Thymus (tissue), 11 donors: ENCODE data around the gene LHX3. TPM values are rescaled to one million over a fixed set of nuclear protein-coding genes. Genes with fewer than 3 reads are reported as not detected.

Experiments used
- DNase-seq, 9 donors: peaks; one replicate each; pipeline ENCODE4 v3.0.0-alpha.2; 2013; ENCODE audit warnings: low spot score in 9 of 9, low read depth in 6 of 9, missing footprints in 1 of 9
- H3K27ac ChIP-seq, 2 donors: one replicate each; pipeline ENCODE4 v1.5.1; 2013; ENCODE audit warnings: control low read depth in 1 of 2, low read depth in 1 of 2, low read length in 1 of 2, mild to moderate bottlenecking in 1 of 2, moderate library complexity in 1 of 2
- H3K27me3 ChIP-seq, 2 donors: one replicate each; pipeline ENCODE4 v1.5.1; 2013; ENCODE audit warnings: low read length in 1 of 2; ENCODE audit not compliant: control insufficient read depth in 2 of 2, insufficient read depth in 1 of 2
- H3K36me3 ChIP-seq, 2 donors: one replicate each; pipeline ENCODE4 v1.5.1; 2013; ENCODE audit warnings: low read length in 1 of 2, mild to moderate bottlenecking in 1 of 2, moderate library complexity in 1 of 2; ENCODE audit not compliant: control insufficient read depth in 2 of 2, insufficient read depth in 2 of 2
- H3K4me1 ChIP-seq, 2 donors: one replicate each; pipeline ENCODE4 v1.5.1; 2013; ENCODE audit warnings: low read length in 2 of 2; ENCODE audit not compliant: control insufficient read depth in 2 of 2, insufficient read depth in 2 of 2
- H3K4me3 ChIP-seq, 2 donors: one replicate each; pipeline ENCODE4 v1.5.1; 2013; ENCODE audit warnings: low read length in 2 of 2, control low read depth in 1 of 2, mild to moderate bottlenecking in 1 of 2
- H3K9me3 ChIP-seq, 2 donors: one replicate each; pipeline ENCODE4 v1.5.1; 2013; ENCODE audit warnings: low read length in 1 of 2, mild to moderate bottlenecking in 1 of 2; ENCODE audit not compliant: control insufficient read depth in 2 of 2, insufficient read depth in 1 of 2
- WGBS: extraction: QIAGEN DNeasy Blood & Tissue Kit; methylation state at CpG from one replicate; pipeline ENCODE4 v1.1.7; 2013; 5-methylcytosine and 5-hydroxymethylcytosine counted together
- polyA plus RNA-seq: library from polyadenylated mRNA; stranded (reverse); fragments of 200-250 nt; gene quantifications from one replicate; pipeline ENCODE4 v1.2.3, GENCODE V29; 2013
- total RNA-seq: library from RNA; stranded (reverse); fragments of 120-200 nt; gene quantifications from one replicate; pipeline ENCODE4 v1.2.4, GENCODE V29; 2013
- donor health status: healthy.

Gene LHX3
- total and polyA plus RNA-seq, 2 donors = 0.09 to 0.23 TPM

GRCh38 chr9:136187683-136188586 lies 17.0 kb downstream of the LHX3 start:
- no peak overlapping the region for H3K27ac ChIP-seq
- no peaks in the 10 kb centered on the region for H3K4me1 ChIP-seq
- WGBS = 80% methylated on average over 25 of the region's 25 CpGs
- peaks cover 36 to 81% of the 10 kb centered on the region in 2 donors for H3K27me3 ChIP-seq
- no peak for DNase-seq
- no peaks in the 10 kb centered on the region for H3K36me3 ChIP-seq
- H3K4me3 ChIP-seq = no peak overlapping the region
- H3K9me3 ChIP-seq = no peaks in the 10 kb centered on the region

GRCh38 chr9:136187197-136187596 lies 17.7 kb downstream of the LHX3 start:
- Histone ChIP-seq H3K27me3 (peaks cover 29 to 79% of the 10 kb centered on the region in 2 donors), H3K9me3 (no peaks in the 10 kb centered on the region), H3K27ac (no peak overlapping the region), H3K4me1 (no peaks in the 10 kb centered on the region), H3K36me3 (no peaks in the 10 kb centered on the region), H3K4me3 (no peak overlapping the region)
- DNase-seq = no peak
- WGBS = 96% methylated on average over 18 of the region's 18 CpGs

DNA sequence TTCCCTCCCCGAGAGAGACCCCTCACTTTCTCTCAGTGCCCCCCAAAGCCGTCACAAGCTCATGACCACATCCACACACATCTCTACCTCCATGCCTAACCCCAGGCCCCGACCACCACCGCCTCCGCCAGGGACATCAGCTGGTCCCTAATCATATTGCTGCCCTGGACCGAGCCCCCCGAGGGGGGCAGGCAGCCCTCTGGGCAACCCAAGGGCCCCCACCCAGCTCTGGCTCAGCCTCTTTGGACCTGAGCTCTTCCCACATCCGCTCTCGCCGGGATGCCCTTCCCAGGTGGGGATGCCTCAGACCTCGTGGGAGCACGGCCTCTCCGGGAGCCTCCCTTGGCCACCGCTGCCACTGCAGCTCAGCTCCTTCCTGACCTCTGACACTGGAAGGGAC lies 18.5 kb downstream of the LHX3 start:
- H3K27me3 ChIP-seq = peaks cover 20 to 74% of the 10 kb centered on the region in 2 donors
- H3K9me3 ChIP-seq = no peaks in the 10 kb centered on the region
- no peak overlapping the region for H3K27ac ChIP-seq
- DNase-seq = no peak
- no peaks in the 10 kb centered on the region for H3K4me1 ChIP-seq
- no peak overlapping the region for H3K4me3 ChIP-seq
- 82% methylated on average over 14 of the region's 14 CpGs for WGBS
- H3K36me3 ChIP-seq = no peaks in the 10 kb centered on the region

- Histone ChIP-seq H3K36me3 (no peaks in the 10 kb centered on the region), H3K27ac (no peak overlapping the region), H3K4me1 (no peaks in the 10 kb centered on the region), H3K4me3 (no peak overlapping the region), H3K27me3 (peaks cover 14 to 68% of the 10 kb centered on the region in 2 donors), H3K9me3 (no peaks in the 10 kb centered on the region)
- DNase-seq = no peak
- 82% methylated on average over 32 of the region's 32 CpGs for WGBS
Measured at GRCh38 chr9:136185596-136186366, 19.1 kb downstream of the LHX3 start.

DNA sequence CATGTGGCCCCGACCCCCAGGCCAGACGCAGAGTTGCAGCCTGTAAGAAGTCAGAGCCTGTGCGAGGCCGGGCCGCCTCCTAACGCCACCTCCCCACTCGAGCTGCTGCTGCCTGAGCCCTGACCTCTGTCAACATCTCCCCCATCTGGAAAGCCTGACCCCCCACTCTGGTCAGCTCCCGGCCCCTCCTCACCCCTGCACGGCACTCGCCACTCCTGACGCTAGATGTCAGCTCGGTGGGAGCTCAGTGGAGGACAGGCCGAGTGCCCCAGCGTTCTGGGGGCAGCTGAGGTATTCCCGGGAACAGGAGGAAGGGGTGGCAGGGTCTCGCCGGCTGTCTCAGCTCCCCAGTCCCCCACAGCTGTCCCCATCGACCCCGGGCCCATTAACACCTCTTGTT lies 19.9 kb downstream of the LHX3 start:
- Histone ChIP-seq H3K36me3 (no peaks in the 10 kb centered on the region), H3K4me3 (no peak overlapping the region), H3K9me3 (no peaks in the 10 kb centered on the region), H3K4me1 (no peaks in the 10 kb centered on the region), H3K27me3 (peaks cover 9 to 64% of the 10 kb centered on the region in 2 donors), H3K27ac (no peak overlapping the region)
- DNase-seq = no peak
- 70% methylated on average over 19 of the region's 19 CpGs for WGBS

GRCh38 chr9:136182850-136183422 lies 22.0 kb downstream of the LHX3 start:
- Histone ChIP-seq H3K9me3 (no peaks in the 10 kb centered on the region), H3K36me3 (no peaks in the 10 kb centered on the region), H3K27me3 (peaks cover 2 to 62% of the 10 kb centered on the region in 2 donors), H3K27ac (no peak overlapping the region), H3K4me1 (no peaks in the 10 kb centered on the region), H3K4me3 (no peak overlapping the region)
- no peak for DNase-seq
- WGBS = 90% methylated on average over 18 of the region's 18 CpGs

GRCh38 chr9:136182420-136182787 lies 22.5 kb downstream of the LHX3 start:
- H3K27me3 ChIP-seq = peaks cover 2 to 56% of the 10 kb centered on the region in 2 donors
- H3K4me1 ChIP-seq = no peaks in the 10 kb centered on the region
- no peaks in the 10 kb centered on the region for H3K36me3 ChIP-seq
- no peak for DNase-seq
- no peak overlapping the region for H3K27ac ChIP-seq
- 94% methylated on average over 14 of the region's 14 CpGs for WGBS
- no peaks in the 10 kb centered on the region for H3K9me3 ChIP-seq
- no peak overlapping the region for H3K4me3 ChIP-seq

DNA sequence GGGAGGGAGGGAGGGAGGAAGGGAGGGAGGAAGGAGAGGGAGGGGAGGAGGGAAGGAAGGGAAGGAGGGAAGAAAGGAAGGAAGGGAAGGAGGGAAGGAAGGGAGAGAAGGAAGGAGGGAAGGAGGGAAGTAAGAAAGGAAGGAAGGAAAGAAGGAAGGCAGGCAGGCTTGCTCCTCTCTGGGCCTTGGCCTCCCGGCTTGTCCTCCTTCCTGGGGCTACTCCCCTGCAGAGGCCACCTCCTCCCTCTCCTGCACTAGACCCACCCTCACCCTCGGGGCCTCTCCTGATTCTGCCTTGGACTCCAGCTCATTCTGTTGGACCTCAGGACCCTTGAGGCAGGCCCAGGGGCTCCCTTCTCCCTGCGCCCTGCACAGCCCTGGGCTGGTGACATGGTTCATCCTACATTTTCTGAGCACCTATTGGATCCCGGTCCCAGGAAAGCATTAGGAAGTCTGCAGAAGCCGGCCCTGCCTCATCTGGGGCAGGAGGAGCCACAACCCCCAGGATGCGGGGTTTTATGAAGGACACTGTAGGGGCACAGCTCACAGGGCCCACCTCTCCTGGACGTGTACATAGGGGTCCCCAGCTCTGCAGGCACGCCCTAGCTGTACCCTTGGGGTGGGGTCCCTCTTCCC lies 23.0 kb downstream of the LHX3 start:
- Histone ChIP-seq H3K27ac (no peak overlapping the region), H3K27me3 (peaks cover 2 to 51% of the 10 kb centered on the region in 2 donors)
- 77% methylated on average over 8 of the region's 8 CpGs for WGBS

More for the DNA sequence above, 23.0 kb downstream of the LHX3 start:
- DNase-seq = no peak
- no peaks in the 10 kb centered on the region for H3K9me3 ChIP-seq
- H3K4me1 ChIP-seq = no peaks in the 10 kb centered on the region
- H3K36me3 ChIP-seq = no peaks in the 10 kb centered on the region
- H3K4me3 ChIP-seq = no peak overlapping the region
